Stromal cell of bone marrow (primary cell): ENCODE measurements around the gene RXFP1.
A peak's percentile ranks its signal among the peaks of the same experiment; 100 is the strongest.
"Not testable (repeated sequence)": the region's sequence is repeated elsewhere in the genome, so short reads cannot be mapped to it uniquely, and the experiment has no call there.

Experiments
- DNase-seq: peaks from one replicate; pipeline ENCODE4 v3.0.0-alpha.2; 2012; ENCODE audit warnings: low read depth

The RXFP1 gene

GRCh38 chr4:158617956-158618355 is 96.3 kb downstream of the RXFP1 start:
- no peak for DNase-seq

GRCh38 chr4:158621729-158622128 is 100.0 kb downstream of the RXFP1 start:
- no peak for DNase-seq

GRCh38 chr4:158622251-158622650 is 100.6 kb downstream of the RXFP1 start:
- DNase-seq, result no peak

GRCh38 chr4:158624889-158625478 is 103.3 kb downstream of the RXFP1 start:
- DNase-seq, result peak; percentile 53

DNA sequence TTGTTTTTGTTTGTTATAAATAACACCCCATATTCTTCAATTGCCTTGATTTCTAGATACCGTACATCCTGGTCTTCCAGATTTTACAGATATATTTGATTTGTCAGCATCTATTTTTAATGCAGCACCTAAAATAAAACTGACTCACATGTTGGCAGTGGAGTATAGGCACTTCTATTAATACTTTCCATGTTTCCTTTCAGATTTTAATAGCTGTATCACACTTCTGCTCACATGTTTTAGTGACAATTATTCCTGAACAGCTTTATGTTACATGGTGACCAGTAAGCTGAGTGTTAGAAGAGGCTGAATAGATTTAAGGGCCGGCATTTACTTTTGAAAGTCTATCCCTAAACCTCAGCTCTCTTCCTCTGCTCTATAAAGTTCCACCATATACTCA is 103.9 kb downstream of the RXFP1 start:
- DNase-seq, result no peak

GRCh38 chr4:158630893-158631292 is 109.2 kb downstream of the RXFP1 start:
- DNase-seq, result peak; percentile 57

DNA sequence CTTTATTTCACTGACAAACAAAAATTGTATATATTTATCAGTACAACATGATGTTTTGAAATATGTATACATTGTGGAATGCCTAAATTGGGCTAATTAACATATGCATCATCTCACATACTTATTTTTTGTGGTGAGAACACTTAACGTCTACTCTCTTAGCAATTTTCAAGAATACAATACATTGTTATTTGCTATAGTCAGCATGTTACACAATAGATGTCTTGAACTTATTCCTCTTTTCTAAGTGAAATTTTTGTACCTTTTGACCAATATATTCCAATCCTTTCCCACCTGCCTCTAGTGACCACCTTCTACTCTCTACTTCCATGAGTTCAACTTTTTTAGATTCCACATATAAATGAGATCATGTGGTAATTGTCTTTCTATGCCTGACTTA is 114.9 kb downstream of the RXFP1 start:
- no peak for DNase-seq

GRCh38 chr4:158644356-158644755 is 122.7 kb downstream of the RXFP1 start:
- no peak for DNase-seq

DNA sequence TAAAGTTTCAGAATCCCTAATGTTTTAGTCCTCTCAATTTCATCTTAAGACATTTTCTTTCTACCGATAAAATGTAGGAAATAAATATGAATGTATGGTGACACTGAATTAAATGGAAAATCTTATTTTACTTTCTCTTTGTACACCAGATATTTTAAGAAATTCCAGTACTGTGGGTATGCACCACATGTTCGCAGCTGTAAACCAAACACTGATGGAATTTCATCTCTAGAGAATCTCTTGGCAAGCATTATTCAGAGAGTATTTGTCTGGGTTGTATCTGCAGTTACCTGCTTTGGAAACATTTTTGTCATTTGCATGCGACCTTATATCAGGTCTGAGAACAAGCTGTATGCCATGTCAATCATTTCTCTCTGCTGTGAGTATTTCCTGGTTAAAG is 123.1 kb downstream of the RXFP1 start:
- DNase-seq, result no peak

DNA sequence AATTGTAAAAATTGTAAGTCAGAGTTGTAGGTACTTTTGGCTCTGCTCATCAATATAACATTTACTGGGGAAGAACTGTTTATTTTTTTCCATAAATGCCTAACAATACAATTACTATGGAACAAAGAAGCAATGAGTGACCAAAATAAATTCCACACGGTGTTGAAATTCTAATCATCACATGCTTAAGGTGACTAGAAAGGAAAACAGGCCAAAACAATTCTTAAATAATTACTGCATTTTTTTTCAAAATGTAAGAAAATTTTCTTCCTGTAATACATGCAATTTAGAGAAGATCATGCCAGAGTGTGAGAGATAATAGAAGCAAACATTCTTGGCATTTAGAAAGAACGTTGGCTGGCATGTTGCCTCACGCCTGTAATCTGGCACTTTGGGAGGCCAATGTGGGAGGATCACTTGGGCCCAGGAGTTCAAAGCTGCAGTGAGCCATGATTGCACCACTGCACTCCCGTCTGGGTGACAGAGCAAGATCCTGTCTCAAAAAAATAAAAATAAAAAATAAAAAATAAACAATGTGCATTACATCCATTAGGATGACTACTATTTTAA is 127.5 kb downstream of the RXFP1 start:
- no peak for DNase-seq

DNA sequence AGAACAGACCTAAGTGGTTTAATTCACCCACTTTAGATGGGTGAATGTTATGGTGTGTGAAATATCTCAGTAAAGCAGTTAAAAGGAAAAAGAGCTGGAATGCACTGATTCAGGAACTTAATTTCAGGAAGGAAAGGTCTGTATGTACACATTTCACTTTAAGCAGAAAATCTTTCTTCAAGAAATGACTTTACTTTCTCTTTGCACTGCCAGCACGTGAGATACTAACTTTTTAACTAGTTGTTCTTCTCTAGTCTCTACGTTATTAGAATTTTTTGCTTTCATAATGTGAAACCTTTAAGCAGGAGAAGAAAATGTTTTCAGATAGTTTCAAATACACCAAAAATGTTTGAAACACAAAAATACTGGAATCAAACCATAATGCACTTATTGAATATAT is 131.2 kb downstream of the RXFP1 start:
- no peak for DNase-seq

DNA sequence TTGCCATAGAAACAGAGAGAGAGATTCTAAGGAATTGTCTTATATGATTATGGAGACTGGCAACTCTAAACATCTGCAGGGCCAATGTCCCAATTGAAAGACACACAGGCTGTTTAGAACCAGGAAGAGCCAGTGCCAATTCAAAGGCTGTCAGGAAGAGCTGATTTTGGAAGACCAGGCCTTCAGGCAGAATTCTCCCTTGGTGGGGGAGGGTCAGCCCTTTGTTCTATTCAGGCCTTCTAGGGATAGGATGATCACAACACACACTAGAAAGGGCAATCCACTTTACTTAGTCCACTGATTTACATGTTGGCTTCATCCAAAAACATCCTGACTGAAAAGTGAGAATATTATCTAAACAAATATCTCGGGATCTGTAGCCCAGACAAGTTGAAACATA is 134.8 kb downstream of the RXFP1 start:
- DNase-seq, result no peak

- DNase-seq, result no peak
Observed at GRCh38 chr4:158657291-158657690, 135.6 kb downstream of the RXFP1 start.

DNA sequence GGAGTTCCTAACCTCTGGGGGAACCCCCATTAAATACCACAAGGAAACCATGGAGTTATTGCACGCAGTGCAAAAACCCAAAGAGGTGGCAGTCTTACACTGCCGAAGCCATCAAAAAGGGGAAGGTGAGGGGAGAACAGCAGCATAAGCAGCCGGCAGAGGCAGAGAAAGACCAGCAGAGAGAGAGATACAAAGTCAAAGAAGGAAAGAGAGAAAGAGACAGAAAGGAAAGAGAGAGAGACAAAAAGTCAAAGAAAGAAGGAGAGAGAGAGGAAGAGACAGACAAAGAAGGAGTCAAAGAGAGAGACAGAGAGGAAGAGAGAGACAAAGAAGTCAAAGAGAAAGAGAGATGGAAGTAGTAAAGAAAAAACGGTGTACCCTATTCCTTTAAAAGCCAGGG is 141.6 kb downstream of the RXFP1 start:
- not testable (repeated sequence) for DNase-seq

DNA sequence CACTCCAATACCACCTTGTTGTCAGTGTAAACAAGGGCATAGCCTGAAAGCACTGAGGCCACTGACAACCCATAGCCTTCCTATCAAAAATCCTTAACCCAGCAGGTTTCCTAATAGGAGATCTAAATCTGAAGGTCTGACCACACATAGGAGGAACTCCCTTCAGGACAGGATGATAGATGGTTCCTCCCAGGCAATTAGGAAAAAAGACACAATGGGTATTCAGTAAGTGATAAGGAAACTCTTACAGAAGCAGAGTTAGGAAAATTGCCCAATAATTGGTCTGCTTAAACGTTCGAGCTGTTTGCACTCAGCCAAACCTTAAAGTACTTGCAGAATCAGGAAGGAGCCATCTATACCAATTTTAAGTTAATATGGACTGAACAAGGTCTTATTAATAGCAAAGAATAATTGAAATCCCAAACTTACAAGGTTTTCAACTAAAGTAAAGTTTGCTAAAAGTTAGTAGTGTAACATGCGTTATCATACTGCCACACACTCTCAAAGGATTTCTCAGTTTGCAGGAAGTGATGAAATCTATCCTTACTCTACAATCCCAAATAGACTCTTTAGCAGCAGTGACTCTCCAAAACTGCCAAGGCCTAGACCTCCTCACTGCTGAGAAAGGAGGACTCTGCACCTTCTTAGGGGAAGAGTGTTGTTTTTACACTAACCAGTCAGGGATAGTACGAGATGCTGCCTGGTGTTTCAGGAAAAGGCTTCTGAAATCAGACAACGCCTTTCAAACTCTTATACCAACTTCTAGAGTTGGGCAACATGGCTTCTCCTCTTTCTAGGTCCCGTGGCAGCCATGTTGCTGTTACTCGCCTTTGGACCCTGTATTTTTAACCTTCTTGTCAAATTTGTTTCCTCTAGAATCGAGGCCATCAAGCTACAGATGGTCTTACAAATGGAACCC is 142.3 kb downstream of the RXFP1 start:
- DNase-seq, result not testable (repeated sequence)

GRCh38 chr4:158664806-158665205 is 143.1 kb downstream of the RXFP1 start:
- no peak for DNase-seq

GRCh38 chr4:158666892-158667291 is 145.2 kb downstream of the RXFP1 start:
- DNase-seq, result no peak

- DNase-seq, result no peak
Observed at GRCh38 chr4:158667651-158668198, 146.0 kb downstream of the RXFP1 start.

GRCh38 chr4:158669310-158669709 is 147.6 kb downstream of the RXFP1 start:
- no peak for DNase-seq

GRCh38 chr4:158670975-158671664 is 149.4 kb downstream of the RXFP1 start:
- peak; percentile 59 for DNase-seq

- no peak for DNase-seq
Observed at GRCh38 chr4:158671665-158671914, 149.9 kb downstream of the RXFP1 start, which contains the start of gene C4orf46. C4orf46 (minus strand) TSS chr4:158671887; CDS start chr4:158671801, 86 bp downstream.
